Rectal smooth muscle tissue (tissue), 1 donor: ENCODE results near the gene GREM1.

Experiments
- H3K27ac ChIP-seq: one replicate; pipeline ENCODE4 v1.7.0; 2013; ENCODE audit warnings: low read depth, low read length, inconsistent platforms
- H3K27me3 ChIP-seq: one replicate; pipeline ENCODE4 v1.7.0; 2013; ENCODE audit warnings: low read length; ENCODE audit not compliant: control insufficient read depth, insufficient read depth
- H3K36me3 ChIP-seq: one replicate; pipeline ENCODE4 v1.7.0; 2013; ENCODE audit warnings: low read length; ENCODE audit not compliant: control insufficient read depth, insufficient read depth
- H3K4me1 ChIP-seq: one replicate; pipeline ENCODE4 v1.7.0; 2013; ENCODE audit warnings: low read length; ENCODE audit not compliant: control insufficient read depth, insufficient read depth
- H3K4me3 ChIP-seq: one replicate; pipeline ENCODE4 v1.7.0; 2013; ENCODE audit warnings: low read length
- H3K9ac ChIP-seq: one replicate; pipeline ENCODE4 v1.7.0; 2013; ENCODE audit warnings: low read length

Gene GREM1

GRCh38 chr15:32717426-32718226 is at the start of gene GREM1:
GREM1 (plus strand) TSS chr15:32718004; CDS start chr15:32730691, 12,687 bp downstream.
- no peaks in the 10 kb centered on the region for H3K36me3 ChIP-seq
- peak within 1 kb of the TSS; percentile 63 for H3K4me3 ChIP-seq
- H3K27ac ChIP-seq: peak within 1 kb of the TSS; percentile 65
- H3K27me3 ChIP-seq: peaks cover 18% of the 10 kb centered on the region
- H3K4me1 ChIP-seq: no peaks in the 10 kb centered on the region
- H3K9ac ChIP-seq: no peak within 1 kb of the TSS

GRCh38 chr15:32668942-32669341 is 48.9 kb upstream of the GREM1 start:
- Histone ChIP-seq H3K27me3 (no peaks in the 10 kb centered on the region), H3K4me3 (no peak overlapping the region), H3K36me3 (no peaks in the 10 kb centered on the region), H3K27ac (no peak overlapping the region), H3K4me1 (no peaks in the 10 kb centered on the region), H3K9ac (no peak overlapping the region)

GRCh38 chr15:32669896-32670611 is 47.8 kb upstream of the GREM1 start:
- no peaks in the 10 kb centered on the region for H3K4me1 ChIP-seq
- no peak overlapping the region for H3K9ac ChIP-seq
- no peak overlapping the region for H3K27ac ChIP-seq

GRCh38 chr15:32670623-32671022 is 47.2 kb upstream of the GREM1 start:
- no peaks in the 10 kb centered on the region for H3K27me3 ChIP-seq
- H3K36me3 ChIP-seq: no peaks in the 10 kb centered on the region
- no peak overlapping the region for H3K27ac ChIP-seq
- no peak overlapping the region for H3K4me3 ChIP-seq
- H3K4me1 ChIP-seq: no peaks in the 10 kb centered on the region
- no peak overlapping the region for H3K9ac ChIP-seq

More at GRCh38 chr15:32669896-32670611, 47.8 kb upstream of the GREM1 start:
- Histone ChIP-seq H3K4me3 (no peak overlapping the region), H3K27me3 (no peaks in the 10 kb centered on the region), H3K36me3 (no peaks in the 10 kb centered on the region)

GRCh38 chr15:32671339-32672325 is 46.2 kb upstream of the GREM1 start:
- no peak overlapping the region for H3K4me3 ChIP-seq
- H3K27ac ChIP-seq: no peak overlapping the region
- H3K9ac ChIP-seq: no peak overlapping the region
- no peaks in the 10 kb centered on the region for H3K36me3 ChIP-seq
- no peaks in the 10 kb centered on the region for H3K4me1 ChIP-seq
- no peaks in the 10 kb centered on the region for H3K27me3 ChIP-seq

GRCh38 chr15:32674681-32675080 is 43.1 kb upstream of the GREM1 start:
- no peak overlapping the region for H3K27ac ChIP-seq
- no peaks in the 10 kb centered on the region for H3K36me3 ChIP-seq
- no peak overlapping the region for H3K4me3 ChIP-seq
- H3K9ac ChIP-seq: no peak overlapping the region
- no peaks in the 10 kb centered on the region for H3K27me3 ChIP-seq
- no peaks in the 10 kb centered on the region for H3K4me1 ChIP-seq

- no peak overlapping the region for H3K9ac ChIP-seq
- no peaks in the 10 kb centered on the region for H3K36me3 ChIP-seq
- no peaks in the 10 kb centered on the region for H3K27me3 ChIP-seq
- H3K4me1 ChIP-seq: no peaks in the 10 kb centered on the region
- H3K4me3 ChIP-seq: no peak overlapping the region
- no peak overlapping the region for H3K27ac ChIP-seq
These were observed 42.3 kb upstream of the GREM1 start for GRCh38 chr15:32675466-32675865.

- H3K27ac ChIP-seq: no peak overlapping the region
- no peak overlapping the region for H3K4me3 ChIP-seq
- no peaks in the 10 kb centered on the region for H3K27me3 ChIP-seq
- H3K9ac ChIP-seq: no peak overlapping the region
- H3K4me1 ChIP-seq: no peaks in the 10 kb centered on the region
- no peaks in the 10 kb centered on the region for H3K36me3 ChIP-seq
These were observed 41.6 kb upstream of the GREM1 start for GRCh38 chr15:32676169-32676568.

GRCh38 chr15:32677238-32677750 is 40.5 kb upstream of the GREM1 start:
- Histone ChIP-seq H3K4me3 (no peak overlapping the region), H3K27ac (no peak overlapping the region), H3K27me3 (no peaks in the 10 kb centered on the region), H3K4me1 (no peaks in the 10 kb centered on the region), H3K9ac (peak overlapping the region; percentile 27), H3K36me3 (no peaks in the 10 kb centered on the region)

- Histone ChIP-seq H3K9ac (no peak overlapping the region), H3K36me3 (no peaks in the 10 kb centered on the region), H3K4me3 (no peak overlapping the region), H3K27me3 (no peaks in the 10 kb centered on the region), H3K27ac (no peak overlapping the region), H3K4me1 (no peaks in the 10 kb centered on the region)
These were observed 38.5 kb upstream of the GREM1 start for GRCh38 chr15:32679298-32679690.

GRCh38 chr15:32682569-32682968 is 35.2 kb upstream of the GREM1 start:
- no peaks in the 10 kb centered on the region for H3K4me1 ChIP-seq
- H3K4me3 ChIP-seq: no peak overlapping the region
- no peak overlapping the region for H3K9ac ChIP-seq
- no peaks in the 10 kb centered on the region for H3K36me3 ChIP-seq
- no peaks in the 10 kb centered on the region for H3K27me3 ChIP-seq
- H3K27ac ChIP-seq: no peak overlapping the region
